ENCODE data around the gene DCUN1D3.

DCUN1D3 gene

DNA sequence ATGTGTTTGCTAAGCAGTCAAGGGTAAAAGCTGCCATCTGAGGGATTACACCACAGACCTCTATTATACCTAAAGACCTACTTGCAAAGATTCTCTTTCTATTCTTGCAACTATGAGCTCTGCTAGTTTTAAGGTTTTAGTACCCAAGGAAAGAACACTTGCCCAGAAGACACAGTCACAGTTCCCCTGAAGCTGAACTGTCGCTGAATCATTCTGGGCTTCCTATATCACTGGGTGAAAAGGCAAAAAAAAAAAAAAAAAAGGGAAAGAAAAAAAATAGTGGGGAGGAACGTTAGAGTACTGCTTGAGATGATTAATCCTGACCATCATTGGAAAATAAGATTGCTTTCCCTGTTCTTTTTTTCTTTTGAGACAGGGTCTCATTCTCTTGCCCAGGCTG, 38.3 kb upstream of the DCUN1D3 start:
- H3K4me3 ChIP-seq (ENCODE audit: insufficient read depth, low read length, poor library complexity, severe bottlenecking) = no peak overlapping the region

DNA sequence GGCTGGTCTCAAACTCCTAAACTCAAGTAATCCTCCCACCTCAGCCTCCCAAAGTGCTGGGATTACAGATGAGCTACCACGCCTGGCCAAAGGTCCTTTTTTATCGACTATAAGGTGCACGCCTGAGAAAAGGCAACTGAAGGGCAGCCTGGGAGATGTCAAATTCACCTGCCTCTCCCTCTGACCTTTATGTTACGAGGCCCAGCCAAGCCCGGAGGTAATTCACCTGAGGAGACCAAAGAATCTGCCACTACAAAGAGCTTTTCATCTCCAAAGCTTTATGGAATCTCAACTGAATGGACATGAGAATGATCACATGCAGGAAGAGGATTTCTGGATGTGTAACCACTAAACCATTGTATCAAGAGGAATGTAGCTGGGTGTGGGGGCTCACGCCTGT, 37.6 kb upstream of the DCUN1D3 start:
- no peak overlapping the region for H2AFZ ChIP-seq (ENCODE audit: low read depth, low read length, severe bottlenecking)

More for the DNA sequence above, 38.3 kb upstream of the DCUN1D3 start:
- Histone ChIP-seq H4K20me1 (ENCODE audit: low read depth, low read length) (no peaks in the 10 kb centered on the region), H3K36me3 (ENCODE audit: low read length) (no peaks in the 10 kb centered on the region), H3K27me3 (ENCODE audit: low read length) (no peaks in the 10 kb centered on the region), H3K9me2 (replicated peaks; ENCODE audit: insufficient read depth, low read length) (no peaks in the 10 kb centered on the region), H3K9ac (ENCODE audit: low read length) (no peak overlapping the region), H3K79me2 (ENCODE audit: insufficient read depth, low read length) (no peaks in the 10 kb centered on the region), H3K4me2 (ENCODE audit: low read depth, low read length, poor library complexity, severe bottlenecking) (no peak overlapping the region), H2AFZ (ENCODE audit: low read depth, low read length, severe bottlenecking) (no peak overlapping the region), H3K9me3 (ENCODE audit: insufficient read depth, low read length) (no peaks in the 10 kb centered on the region), H3F3A (ENCODE audit: insufficient read depth) (no peaks in the 10 kb centered on the region), H3K27ac (ENCODE audit: low read depth, low read length) (no peak overlapping the region)
- TF ChIP-seq EZH2phosphoT487 (conservative IDR thresholded peaks at IDR 0.05; ENCODE audit: low read length) = no peak
- TF ChIP-seq, protein P1, sequence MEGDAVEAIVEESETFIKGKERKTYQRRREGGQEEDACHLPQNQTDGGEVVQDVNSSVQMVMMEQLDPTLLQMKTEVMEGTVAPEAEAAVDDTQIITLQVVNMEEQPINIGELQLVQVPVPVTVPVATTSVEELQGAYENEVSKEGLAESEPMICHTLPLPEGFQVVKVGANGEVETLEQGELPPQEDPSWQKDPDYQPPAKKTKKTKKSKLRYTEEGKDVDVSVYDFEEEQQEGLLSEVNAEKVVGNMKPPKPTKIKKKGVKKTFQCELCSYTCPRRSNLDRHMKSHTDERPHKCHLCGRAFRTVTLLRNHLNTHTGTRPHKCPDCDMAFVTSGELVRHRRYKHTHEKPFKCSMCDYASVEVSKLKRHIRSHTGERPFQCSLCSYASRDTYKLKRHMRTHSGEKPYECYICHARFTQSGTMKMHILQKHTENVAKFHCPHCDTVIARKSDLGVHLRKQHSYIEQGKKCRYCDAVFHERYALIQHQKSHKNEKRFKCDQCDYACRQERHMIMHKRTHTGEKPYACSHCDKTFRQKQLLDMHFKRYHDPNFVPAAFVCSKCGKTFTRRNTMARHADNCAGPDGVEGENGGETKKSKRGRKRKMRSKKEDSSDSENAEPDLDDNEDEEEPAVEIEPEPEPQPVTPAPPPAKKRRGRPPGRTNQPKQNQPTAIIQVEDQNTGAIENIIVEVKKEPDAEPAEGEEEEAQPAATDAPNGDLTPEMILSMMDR (IDR thresholded peaks at IDR 0.05; ENCODE audit: insufficient read depth, low read length, poor library complexity, severe bottlenecking) = no peak

DNA sequence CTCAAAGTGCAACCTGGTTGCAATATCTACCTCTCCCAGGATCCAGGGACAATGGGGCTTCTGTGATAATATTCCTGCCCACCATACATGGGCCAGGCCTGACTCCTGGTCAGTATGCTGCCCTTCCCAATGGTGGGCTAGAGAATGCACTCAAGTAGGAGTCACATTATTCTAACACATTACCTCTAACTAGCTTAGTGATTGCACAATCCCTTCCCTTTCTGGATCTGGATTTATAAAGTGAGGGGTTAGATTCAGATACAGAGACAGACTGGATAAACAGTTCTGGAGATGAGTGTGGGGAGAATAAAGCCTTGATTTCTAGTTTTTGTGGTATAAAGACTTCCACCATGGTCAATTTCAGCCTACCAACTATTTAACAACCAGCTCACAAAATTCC, 33.4 kb upstream of the DCUN1D3 start:
- Histone ChIP-seq H3K9me3 (ENCODE audit: insufficient read depth, low read length) (no peaks in the 10 kb centered on the region), H3K9me2 (replicated peaks; ENCODE audit: insufficient read depth, low read length) (no peaks in the 10 kb centered on the region)

More for the DNA sequence above, 37.6 kb upstream of the DCUN1D3 start:
- H4K20me1 ChIP-seq (ENCODE audit: low read depth, low read length) = no peaks in the 10 kb centered on the region
- no peak overlapping the region for H3K4me2 ChIP-seq (ENCODE audit: low read depth, low read length, poor library complexity, severe bottlenecking)
- H3K9me2 ChIP-seq (replicated peaks; ENCODE audit: insufficient read depth, low read length) = no peaks in the 10 kb centered on the region
- H3K27me3 ChIP-seq (ENCODE audit: low read length) = no peaks in the 10 kb centered on the region
- no peak overlapping the region for H3K27ac ChIP-seq (ENCODE audit: low read depth, low read length)
- H3K9me3 ChIP-seq (ENCODE audit: insufficient read depth, low read length) = no peaks in the 10 kb centered on the region
- no peaks in the 10 kb centered on the region for H3K79me2 ChIP-seq (ENCODE audit: insufficient read depth, low read length)
- TF ChIP-seq, protein P1 (IDR thresholded peaks at IDR 0.05; ENCODE audit: insufficient read depth, low read length, poor library complexity, severe bottlenecking) = no peak
- H3K4me3 ChIP-seq (ENCODE audit: insufficient read depth, low read length, poor library complexity, severe bottlenecking) = no peak overlapping the region
- H3F3A ChIP-seq (ENCODE audit: insufficient read depth) = no peaks in the 10 kb centered on the region
- no peak overlapping the region for H3K9ac ChIP-seq (ENCODE audit: low read length)
- H3K36me3 ChIP-seq (ENCODE audit: low read length) = no peaks in the 10 kb centered on the region

More for the DNA sequence above, 33.4 kb upstream of the DCUN1D3 start:
- no peaks in the 10 kb centered on the region for H3K27me3 ChIP-seq (ENCODE audit: low read length)
- no peak overlapping the region for H3K4me3 ChIP-seq (ENCODE audit: insufficient read depth, low read length, poor library complexity, severe bottlenecking)
- no peaks in the 10 kb centered on the region for H4K20me1 ChIP-seq (ENCODE audit: low read depth, low read length)
- no peaks in the 10 kb centered on the region for H3K36me3 ChIP-seq (ENCODE audit: low read length)
- no peak overlapping the region for H3K27ac ChIP-seq (ENCODE audit: low read depth, low read length)
- H3K9ac ChIP-seq (ENCODE audit: low read length) = no peak overlapping the region
- no peaks in the 10 kb centered on the region for H3F3A ChIP-seq (ENCODE audit: insufficient read depth)
- H3K79me2 ChIP-seq (ENCODE audit: insufficient read depth, low read length) = no peaks in the 10 kb centered on the region
- H2AFZ ChIP-seq (ENCODE audit: low read depth, low read length, severe bottlenecking) = no peak overlapping the region
- H3K4me2 ChIP-seq (ENCODE audit: low read depth, low read length, poor library complexity, severe bottlenecking) = no peak overlapping the region
- TF ChIP-seq, protein P1 (IDR thresholded peaks at IDR 0.05; ENCODE audit: insufficient read depth, low read length, poor library complexity, severe bottlenecking) = no peak
- TF ChIP-seq EZH2phosphoT487 (conservative IDR thresholded peaks at IDR 0.05; ENCODE audit: low read length) = no peak

Data from SU-DHL-6 (cell line).